HepG2 (cell line): Measurements from ENCODE around the gene GYS1. TPM values are rescaled to one million over a fixed set of nuclear protein-coding genes. Genes with fewer than 3 reads are reported as not detected.
A peak's percentile ranks its signal among the peaks of the same experiment; 100 is the strongest.

Source experiments
- ARNT2 ChIP-seq: sonication (generic); formaldehyde crosslinking; IDR thresholded peaks from 2 replicates; pipeline ENCODE4 v1.8.0; 2022; ENCODE audit warnings: mild to moderate bottlenecking, low read depth, missing genetic modification reagents, moderate library complexity
- CENPT ChIP-seq: sonication (generic); formaldehyde crosslinking; IDR thresholded peaks from 2 replicates; pipeline ENCODE4 v1.8.0; 2022; ENCODE audit warnings: low read depth, mild to moderate bottlenecking, moderate library complexity, missing genetic modification reagents
- CREB1 ChIP-seq, 2 experiments: fragments of 450-650 bp in 1 of 2; IDR thresholded peaks; 2 replicates each; pipeline ENCODE4 v1.6.1; 2016 to 2017; ENCODE audit warnings: control low read depth in 1 of 2, mild to moderate bottlenecking in 1 of 2, missing compliant biosample characterization in 1 of 2, missing genetic modification characterization in 1 of 2
- GFI1 ChIP-seq: sonication (generic); formaldehyde crosslinking; IDR thresholded peaks from 2 replicates; pipeline ENCODE4 v1.5.0; 2020; ENCODE audit warnings: missing genetic modification reagents, mild to moderate bottlenecking, borderline replicate concordance
- GPN1 ChIP-seq: sonication (generic); formaldehyde crosslinking; IDR thresholded peaks from 2 replicates; pipeline ENCODE4 v1.5.1; 2020; ENCODE audit warnings: missing genetic modification reagents, borderline replicate concordance
- HCFC1 ChIP-seq: fragments of 150-350 bp; IDR thresholded peaks from 2 replicates; pipeline ENCODE4 v1.6.1; 2014; ENCODE audit warnings: low read depth, low read length
- MAFK ChIP-seq, 2 experiments: IDR thresholded peaks in 1 of 2; conservative IDR thresholded peaks in 1 of 2; 2 replicates each; pipeline ENCODE4 v1.6.1; 2011; ENCODE audit warnings: improper control_type of control experiment in 2 of 2, low read length in 2 of 2
- MYC ChIP-seq: sonication (generic); formaldehyde crosslinking; IDR thresholded peaks from 2 replicates; pipeline ENCODE4 v1.9.0; 2021; ENCODE audit warnings: missing genetic modification reagents, borderline replicate concordance
- PTBP1 ChIP-seq: fragments of 200-400 bp; formaldehyde crosslinking; IDR thresholded peaks from 2 replicates; pipeline ENCODE4 v1.6.1; 2018; ENCODE audit warnings: low read length, low read depth; ENCODE audit not compliant: poor library complexity, severe bottlenecking
- SAP130 ChIP-seq: IDR thresholded peaks from 2 replicates; pipeline ENCODE4 v1.6.1; 2016; ENCODE audit warnings: low read depth
- SETDB1 ChIP-seq: sonication (generic); formaldehyde crosslinking; IDR thresholded peaks from 2 replicates; pipeline ENCODE4 v1.5.1; 2020; ENCODE audit warnings: missing genetic modification reagents, mild to moderate bottlenecking, borderline replicate concordance
- SIX4 ChIP-seq: sonication (generic); formaldehyde crosslinking; IDR thresholded peaks from 2 replicates; pipeline ENCODE4 v1.4.0; 2020; ENCODE audit warnings: missing genetic modification reagents
- SSRP1 ChIP-seq: IDR thresholded peaks from 2 replicates; pipeline ENCODE4 v1.6.1; 2016; ENCODE audit warnings: control low read depth
- ZNF614 ChIP-seq: IDR thresholded peaks from 2 replicates; pipeline ENCODE4 v1.6.1; 2018; ENCODE audit warnings: missing biosample characterization, missing genetic modification reagents, inconsistent platforms, borderline replicate concordance
- ZNF780A ChIP-seq: sonication (generic); formaldehyde crosslinking; IDR thresholded peaks from 2 replicates; pipeline ENCODE4 v1.8.0; 2022; ENCODE audit warnings: mild to moderate bottlenecking, missing genetic modification reagents, moderate library complexity
- polyA plus RNA-seq, 8 experiments: library from polyadenylated mRNA; depleted of rRNA in 3 of 8; stranded (reverse) in 7 of 8; unstranded in 1 of 8; fragments of >200 nt; fragmentation: Illumina TruSeq in 4 of 8; extraction: Trizol in 4 of 8; gene quantifications; 2 replicates each; pipeline versions ENCODE4 v1.2.1 to v1.2.3, GENCODE V29; 2011 to 2016; ENCODE audit warnings: low read depth in 4 of 8, missing spikeins in 1 of 8, mixed read lengths in 1 of 8; ENCODE audit not compliant: insufficient read depth in 1 of 8
- total RNA-seq, 5 experiments: library from RNA; depleted of rRNA; stranded (reverse); fragments of >200 nt; fragmentation: Illumina TruSeq; extraction: Trizol; gene quantifications; 2 replicates each; pipeline ENCODE4 v1.2.3, GENCODE V29; 2016; ENCODE audit warnings: low read depth in 1 of 5
- TF ChIP-seq, protein P1 (sequence below): sonication (generic); formaldehyde crosslinking; IDR thresholded peaks from 2 replicates; pipeline ENCODE4 v1.8.1; 2023; ENCODE audit warnings: mild to moderate bottlenecking, moderate library complexity, missing genetic modification reagents
- TF ChIP-seq, protein P2 (sequence below): sonication (generic); formaldehyde crosslinking; IDR thresholded peaks from 2 replicates; pipeline ENCODE4 v1.8.0; 2022; ENCODE audit warnings: mild to moderate bottlenecking, missing genetic modification reagents, borderline replicate concordance
- TF ChIP-seq, protein P3 (sequence below): sonication (generic); formaldehyde crosslinking; IDR thresholded peaks from 2 replicates; pipeline ENCODE4 v1.4.0; 2020; ENCODE audit warnings: missing genetic modification reagents
- TF ChIP-seq, protein P4 (sequence below): sonication (generic); formaldehyde crosslinking; IDR thresholded peaks from 2 replicates; pipeline ENCODE4 v1.4.0; 2020; ENCODE audit warnings: missing genetic modification reagents

Gene GYS1
- total and polyA plus RNA-seq, 2 of the 13 experiments (the other 11 are each of a cell fraction or from before 2014, with no cell fraction given), result 18.4 to 42.1 TPM

DNA sequence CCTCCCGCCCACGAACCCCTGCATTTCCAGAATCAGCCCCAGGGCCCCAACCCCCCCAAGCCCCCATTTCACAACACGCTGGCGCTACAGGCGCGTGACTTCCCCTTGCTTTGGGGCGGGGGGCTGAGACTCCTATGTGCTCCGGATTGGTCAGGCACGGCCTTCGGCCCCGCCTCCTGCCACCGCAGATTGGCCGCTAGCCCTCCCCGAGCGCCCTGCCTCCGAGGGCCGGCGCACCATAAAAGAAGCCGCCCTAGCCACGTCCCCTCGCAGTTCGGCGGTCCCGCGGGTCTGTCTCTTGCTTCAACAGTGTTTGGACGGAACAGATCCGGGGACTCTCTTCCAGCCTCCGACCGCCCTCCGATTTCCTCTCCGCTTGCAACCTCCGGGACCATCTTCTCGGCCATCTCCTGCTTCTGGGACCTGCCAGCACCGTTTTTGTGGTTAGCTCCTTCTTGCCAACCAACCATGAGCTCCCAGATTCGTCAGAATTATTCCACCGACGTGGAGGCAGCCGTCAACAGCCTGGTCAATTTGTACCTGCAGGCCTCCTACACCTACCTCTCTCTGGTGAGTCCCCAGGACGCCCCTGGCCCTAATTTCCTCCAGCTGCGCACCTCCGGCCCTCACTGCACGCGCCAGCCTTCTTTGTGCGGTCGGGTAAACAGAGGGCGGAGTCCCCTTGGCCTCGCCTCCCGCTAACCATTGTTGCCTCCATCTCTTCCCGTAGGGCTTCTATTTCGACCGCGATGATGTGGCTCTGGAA lies 27.9 kb downstream of the GYS1 start, which contains the start of gene FTL (continued):
- TF ChIP-seq, protein P1, sequence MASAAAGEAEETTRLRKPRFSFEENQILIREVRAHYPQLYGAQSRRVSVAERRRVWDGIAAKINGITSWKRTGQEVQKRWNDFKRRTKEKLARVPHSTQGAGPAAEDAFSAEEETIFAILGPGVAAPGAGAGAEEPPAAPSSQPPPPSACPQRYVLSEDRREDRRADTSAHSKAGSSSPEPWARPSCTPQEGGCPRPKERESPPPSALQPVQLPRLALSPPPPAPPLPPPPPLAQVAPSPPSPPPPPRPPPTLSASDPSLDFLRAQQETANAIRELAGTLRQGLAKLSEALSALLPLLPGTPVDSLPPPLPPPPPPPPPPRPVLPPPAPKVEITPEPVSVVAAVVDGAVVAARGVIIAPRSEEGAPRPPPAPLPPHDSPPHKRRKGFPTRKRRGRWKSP (CRISPR knock-in tag), result peak; percentile 79; the same call in 1 of the 2 replicates
- peak; percentile 74; the same call in 1 of the 2 replicates for TF ChIP-seq MYC (CRISPR knock-in tag)
- peak; percentile 98; the same call in 1 of the 2 replicates for TF ChIP-seq SSRP1 (CRISPR knock-in tag)
- TF ChIP-seq, protein P2, sequence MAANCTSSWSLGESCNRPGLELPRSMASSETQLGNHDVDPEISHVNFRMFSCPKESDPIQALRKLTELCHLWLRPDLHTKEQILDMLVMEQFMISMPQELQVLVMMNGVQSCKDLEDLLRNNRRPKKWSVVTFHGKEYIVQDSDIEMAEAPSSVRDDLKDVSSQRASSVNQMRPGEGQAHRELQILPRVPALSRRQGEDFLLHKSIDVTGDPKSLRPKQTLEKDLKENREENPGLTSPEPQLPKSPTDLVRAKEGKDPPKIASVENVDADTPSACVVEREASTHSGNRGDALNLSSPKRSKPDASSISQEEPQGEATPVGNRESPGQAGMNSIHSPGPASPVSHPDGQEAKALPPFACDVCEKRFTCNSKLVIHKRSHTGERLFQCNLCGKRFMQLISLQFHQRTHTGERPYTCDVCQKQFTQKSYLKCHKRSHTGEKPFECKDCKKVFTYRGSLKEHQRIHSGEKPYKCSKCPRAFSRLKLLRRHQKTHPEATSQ (CRISPR knock-in tag), result peak; percentile 44; the same call in 1 of the 2 replicates
- TF ChIP-seq GPN1 (CRISPR knock-in tag), result no peak
- no peak for TF ChIP-seq PTBP1
- TF ChIP-seq, protein P3, sequence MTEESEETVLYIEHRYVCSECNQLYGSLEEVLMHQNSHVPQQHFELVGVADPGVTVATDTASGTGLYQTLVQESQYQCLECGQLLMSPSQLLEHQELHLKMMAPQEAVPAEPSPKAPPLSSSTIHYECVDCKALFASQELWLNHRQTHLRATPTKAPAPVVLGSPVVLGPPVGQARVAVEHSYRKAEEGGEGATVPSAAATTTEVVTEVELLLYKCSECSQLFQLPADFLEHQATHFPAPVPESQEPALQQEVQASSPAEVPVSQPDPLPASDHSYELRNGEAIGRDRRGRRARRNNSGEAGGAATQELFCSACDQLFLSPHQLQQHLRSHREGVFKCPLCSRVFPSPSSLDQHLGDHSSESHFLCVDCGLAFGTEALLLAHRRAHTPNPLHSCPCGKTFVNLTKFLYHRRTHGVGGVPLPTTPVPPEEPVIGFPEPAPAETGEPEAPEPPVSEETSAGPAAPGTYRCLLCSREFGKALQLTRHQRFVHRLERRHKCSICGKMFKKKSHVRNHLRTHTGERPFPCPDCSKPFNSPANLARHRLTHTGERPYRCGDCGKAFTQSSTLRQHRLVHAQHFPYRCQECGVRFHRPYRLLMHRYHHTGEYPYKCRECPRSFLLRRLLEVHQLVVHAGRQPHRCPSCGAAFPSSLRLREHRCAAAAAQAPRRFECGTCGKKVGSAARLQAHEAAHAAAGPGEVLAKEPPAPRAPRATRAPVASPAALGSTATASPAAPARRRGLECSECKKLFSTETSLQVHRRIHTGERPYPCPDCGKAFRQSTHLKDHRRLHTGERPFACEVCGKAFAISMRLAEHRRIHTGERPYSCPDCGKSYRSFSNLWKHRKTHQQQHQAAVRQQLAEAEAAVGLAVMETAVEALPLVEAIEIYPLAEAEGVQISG (CRISPR knock-in tag), result peak; percentile 82; the same call in 1 of the 2 replicates
- TF ChIP-seq ZNF780A (CRISPR knock-in tag), result peak; percentile 78
- TF ChIP-seq HCFC1, result peak; percentile 36
- peak; percentile 40; the same call in 1 of the 2 replicates for TF ChIP-seq CREB1 (IDR thresholded peaks at IDR 0.05)
- TF ChIP-seq CREB1 (CRISPR knock-in tag; IDR thresholded peaks at IDR 0.05), result no peak
- TF ChIP-seq SETDB1 (CRISPR knock-in tag), result no peak
- TF ChIP-seq ZNF614, result peak; percentile 88; the same call in 1 of the 2 replicates
- TF ChIP-seq MAFK (conservative IDR thresholded peaks at IDR 0.05 in 1 of 2, IDR thresholded peaks at IDR 0.05 in 1 of 2; ENCODE audit: low read length in 2 of 2), result no peak
- TF ChIP-seq GFI1 (CRISPR knock-in tag), result 0 out of 2 replicates have a peak, but pooled peaks have one; percentile 52
- no peak for TF ChIP-seq CENPT (CRISPR knock-in tag)
- peak; percentile 13; the same call in 1 of the 2 replicates for TF ChIP-seq SIX4
- TF ChIP-seq SAP130 (CRISPR knock-in tag), result peak; percentile 91
- TF ChIP-seq, protein P4, sequence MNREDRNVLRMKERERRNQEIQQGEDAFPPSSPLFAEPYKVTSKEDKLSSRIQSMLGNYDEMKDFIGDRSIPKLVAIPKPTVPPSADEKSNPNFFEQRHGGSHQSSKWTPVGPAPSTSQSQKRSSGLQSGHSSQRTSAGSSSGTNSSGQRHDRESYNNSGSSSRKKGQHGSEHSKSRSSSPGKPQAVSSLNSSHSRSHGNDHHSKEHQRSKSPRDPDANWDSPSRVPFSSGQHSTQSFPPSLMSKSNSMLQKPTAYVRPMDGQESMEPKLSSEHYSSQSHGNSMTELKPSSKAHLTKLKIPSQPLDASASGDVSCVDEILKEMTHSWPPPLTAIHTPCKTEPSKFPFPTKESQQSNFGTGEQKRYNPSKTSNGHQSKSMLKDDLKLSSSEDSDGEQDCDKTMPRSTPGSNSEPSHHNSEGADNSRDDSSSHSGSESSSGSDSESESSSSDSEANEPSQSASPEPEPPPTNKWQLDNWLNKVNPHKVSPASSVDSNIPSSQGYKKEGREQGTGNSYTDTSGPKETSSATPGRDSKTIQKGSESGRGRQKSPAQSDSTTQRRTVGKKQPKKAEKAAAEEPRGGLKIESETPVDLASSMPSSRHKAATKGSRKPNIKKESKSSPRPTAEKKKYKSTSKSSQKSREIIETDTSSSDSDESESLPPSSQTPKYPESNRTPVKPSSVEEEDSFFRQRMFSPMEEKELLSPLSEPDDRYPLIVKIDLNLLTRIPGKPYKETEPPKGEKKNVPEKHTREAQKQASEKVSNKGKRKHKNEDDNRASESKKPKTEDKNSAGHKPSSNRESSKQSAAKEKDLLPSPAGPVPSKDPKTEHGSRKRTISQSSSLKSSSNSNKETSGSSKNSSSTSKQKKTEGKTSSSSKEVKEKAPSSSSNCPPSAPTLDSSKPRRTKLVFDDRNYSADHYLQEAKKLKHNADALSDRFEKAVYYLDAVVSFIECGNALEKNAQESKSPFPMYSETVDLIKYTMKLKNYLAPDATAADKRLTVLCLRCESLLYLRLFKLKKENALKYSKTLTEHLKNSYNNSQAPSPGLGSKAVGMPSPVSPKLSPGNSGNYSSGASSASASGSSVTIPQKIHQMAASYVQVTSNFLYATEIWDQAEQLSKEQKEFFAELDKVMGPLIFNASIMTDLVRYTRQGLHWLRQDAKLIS, result peak; percentile 99
- peak; percentile 86 for TF ChIP-seq ARNT2 (CRISPR knock-in tag)
